ENCODE data around the gene RPA1.

The RPA1 gene

GRCh38 chr17:1912146-1912545 is 82.3 kb downstream of the RPA1 start:
- no peak for DNase-seq

- DNase-seq: no peak
Observed at GRCh38 chr17:1913702-1914101, 83.9 kb downstream of the RPA1 start.

- DNase-seq: no peak
Observed at GRCh38 chr17:1914661-1915083, 84.9 kb downstream of the RPA1 start.

GRCh38 chr17:1915889-1916288 is 86.1 kb downstream of the RPA1 start:
- no peak for DNase-seq

GRCh38 chr17:1916316-1916715 is 86.5 kb downstream of the RPA1 start:
- no peak for DNase-seq

- no peak for DNase-seq
Observed at GRCh38 chr17:1916963-1917715, 87.3 kb downstream of the RPA1 start.

GRCh38 chr17:1918346-1919162 is 88.7 kb downstream of the RPA1 start:
- DNase-seq: no peak

- no peak for DNase-seq
Observed at GRCh38 chr17:1919201-1919600, 89.4 kb downstream of the RPA1 start.

- DNase-seq: no peak
Observed at GRCh38 chr17:1920948-1921351, 91.1 kb downstream of the RPA1 start.

- DNase-seq: no peak
Observed at GRCh38 chr17:1928976-1929375, 99.2 kb downstream of the RPA1 start.

- DNase-seq: no peak
Observed at GRCh38 chr17:1930337-1930645, 100.5 kb downstream of the RPA1 start.

- DNase-seq: no peak
Observed at GRCh38 chr17:1931844-1932579, 102.2 kb downstream of the RPA1 start.

- no peak for DNase-seq
Observed at GRCh38 chr17:1933875-1934715, 104.3 kb downstream of the RPA1 start.

GRCh38 chr17:1934901-1935300 is 105.1 kb downstream of the RPA1 start:
- DNase-seq: no peak

GRCh38 chr17:1936766-1937165 is 107.0 kb downstream of the RPA1 start:
- no peak for DNase-seq

GRCh38 chr17:1937461-1937860 is 107.7 kb downstream of the RPA1 start:
- no peak for DNase-seq

GRCh38 chr17:1939981-1940809 is 110.4 kb downstream of the RPA1 start:
- DNase-seq: no peak

GRCh38 chr17:1940810-1941185 is 111.0 kb downstream of the RPA1 start:
- DNase-seq: no peak

- no peak for DNase-seq
Observed at GRCh38 chr17:1941272-1942065, 111.7 kb downstream of the RPA1 start.

GRCh38 chr17:1942066-1942365 is 112.2 kb downstream of the RPA1 start:
- DNase-seq: no peak

All from KG1 (cell line).